SK-N-SH treated with all-trans-retinoic acid at 6 μM for 48 hours (cell line): ENCODE data around the gene MTO1.

Experiments used
- ATAC-seq: fragments of 200-7000 bp; cut with Tn5 transposase; 3 replicates; pipeline ENCODE4 v1.9.1; 2020; ENCODE audit warnings: mild to moderate bottlenecking, moderate library complexity
- ARNTL ChIP-seq: fragments of 450-650 bp; formaldehyde crosslinking; IDR thresholded peaks from 2 replicates; pipeline ENCODE4 v1.5.0; 2020; ENCODE audit warnings: low read depth, mild to moderate bottlenecking, moderate library complexity, borderline replicate concordance
- CSDC2 ChIP-seq: fragments of 250-450 bp; sonication (Bioruptor Pico); IDR thresholded peaks from 2 replicates; pipeline ENCODE4 v1.5.0; 2020; ENCODE audit warnings: mild to moderate bottlenecking, moderate library complexity
- ESRRG ChIP-seq: fragments of 250-450 bp; sonication (Bioruptor Pico); IDR thresholded peaks from 2 replicates; pipeline ENCODE4 v1.6.1; 2021; ENCODE audit warnings: mild to moderate bottlenecking
- GLIS3 ChIP-seq: fragments of 250-450 bp; sonication (Bioruptor Pico); IDR thresholded peaks from 2 replicates; pipeline ENCODE4 v1.5.0; 2020; ENCODE audit warnings: mild to moderate bottlenecking, moderate library complexity
- OSR1 ChIP-seq: fragments of 250-450 bp; sonication (Bioruptor Pico); IDR thresholded peaks from 2 replicates; pipeline ENCODE4 v1.8.0; 2022; ENCODE audit warnings: moderate library complexity, mild to moderate bottlenecking, inconsistent platforms
- PPARA ChIP-seq: fragments of 250-450 bp; sonication (Bioruptor Pico); IDR thresholded peaks from 2 replicates; pipeline ENCODE4 v1.5.0; 2020; ENCODE audit warnings: mild to moderate bottlenecking, borderline replicate concordance
- RARB ChIP-seq: fragments of 250-450 bp; sonication (Bioruptor Pico); IDR thresholded peaks from 2 replicates; pipeline ENCODE4 v1.8.0; 2021; ENCODE audit warnings: mild to moderate bottlenecking, moderate library complexity
- TCF4 ChIP-seq: fragments of 250-450 bp; sonication (Bioruptor Pico); IDR thresholded peaks from 2 replicates; pipeline ENCODE4 v1.8.0; 2021; ENCODE audit warnings: mild to moderate bottlenecking, moderate library complexity, borderline replicate concordance
- TOX ChIP-seq: fragments of 250-450 bp; sonication (Bioruptor Pico); IDR thresholded peaks from 2 replicates; pipeline ENCODE4 v1.8.0; 2021; ENCODE audit warnings: mild to moderate bottlenecking, moderate library complexity, borderline replicate concordance
- ZC3H10 ChIP-seq: fragments of 250-450 bp; sonication (Bioruptor Pico); IDR thresholded peaks from 2 replicates; pipeline ENCODE4 v1.5.1; 2021; ENCODE audit warnings: mild to moderate bottlenecking, moderate library complexity
- ZFP3 ChIP-seq: fragments of 250-450 bp; sonication (Bioruptor Pico); IDR thresholded peaks from 2 replicates; pipeline ENCODE4 v1.5.0; 2020; ENCODE audit warnings: mild to moderate bottlenecking, moderate library complexity
- ZFP30 ChIP-seq: fragments of 450-650 bp; formaldehyde crosslinking; IDR thresholded peaks from 2 replicates; pipeline ENCODE4 v1.5.0; 2022; ENCODE audit warnings: mild to moderate bottlenecking, moderate library complexity
- ZNF565 ChIP-seq: fragments of 450-650 bp; formaldehyde crosslinking; conservative IDR thresholded peaks from 2 replicates; pipeline ENCODE4 v1.5.0; 2020; ENCODE audit warnings: low read depth, mild to moderate bottlenecking, moderate library complexity
- ZNF70 ChIP-seq: fragments of 450-650 bp; formaldehyde crosslinking; IDR thresholded peaks from 2 replicates; pipeline ENCODE4 v1.5.0; 2020; ENCODE audit warnings: mild to moderate bottlenecking, moderate library complexity
- ZNF8 ChIP-seq: fragments of 450-650 bp; formaldehyde crosslinking; IDR thresholded peaks from 2 replicates; pipeline ENCODE4 v1.5.0; 2020; ENCODE audit warnings: mild to moderate bottlenecking, moderate library complexity
- TF ChIP-seq, protein P1 (sequence below): fragments of 250-450 bp; sonication (Bioruptor Pico); IDR thresholded peaks from 2 replicates; pipeline ENCODE4 v1.5.0; 2020; ENCODE audit warnings: mild to moderate bottlenecking, moderate library complexity
- TF ChIP-seq, protein P2 (sequence below): fragments of 250-450 bp; sonication (Bioruptor Pico); IDR thresholded peaks from 2 replicates; pipeline ENCODE4 v1.8.0; 2021; ENCODE audit warnings: low read depth, mild to moderate bottlenecking, moderate library complexity, borderline replicate concordance
- TF ChIP-seq, protein P3 (sequence below): fragments of 250-450 bp; sonication (Bioruptor Pico); IDR thresholded peaks from 2 replicates; pipeline ENCODE4 v1.5.1; 2021; ENCODE audit warnings: mild to moderate bottlenecking, moderate library complexity
- TF ChIP-seq, protein P4 (sequence below): fragments of 250-450 bp; sonication (Bioruptor Pico); IDR thresholded peaks from 2 replicates; pipeline ENCODE4 v1.8.0; 2020; ENCODE audit warnings: mild to moderate bottlenecking, moderate library complexity, borderline replicate concordance
- TF ChIP-seq, protein P5 (sequence below): fragments of 250-450 bp; sonication (Bioruptor Pico); IDR thresholded peaks from 2 replicates; pipeline ENCODE4 v1.5.1; 2020; ENCODE audit warnings: low read depth, mild to moderate bottlenecking, moderate library complexity

Gene MTO1

DNA sequence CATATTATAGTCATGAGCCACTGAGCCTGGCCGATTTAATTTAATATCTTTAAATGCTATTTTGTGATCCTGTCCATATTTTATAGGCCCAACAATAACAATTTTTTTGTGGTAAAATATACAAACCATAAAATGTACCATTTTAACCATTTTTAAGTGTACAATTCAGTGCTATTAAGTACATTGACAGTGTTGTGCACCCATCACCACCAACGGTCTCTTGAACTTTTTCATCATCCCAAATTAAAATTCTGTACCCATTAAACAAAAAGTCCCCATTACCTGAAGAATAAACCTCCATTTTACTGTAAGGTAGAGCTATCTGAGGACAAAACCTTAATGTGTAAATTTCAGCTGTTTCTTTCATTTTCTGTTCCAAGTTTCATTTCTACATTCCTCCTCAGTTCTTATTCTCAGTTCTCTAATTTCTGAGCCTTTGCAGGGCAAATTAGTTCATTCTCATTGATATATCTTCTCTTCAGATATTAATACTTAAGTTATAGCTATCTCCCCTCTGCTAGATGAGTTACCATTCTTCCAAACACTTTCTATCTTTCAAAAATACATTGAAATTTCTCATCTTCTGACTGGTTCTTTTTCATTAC, 10.3 kb downstream of the MTO1 start (continued):
- TF ChIP-seq, protein P1, sequence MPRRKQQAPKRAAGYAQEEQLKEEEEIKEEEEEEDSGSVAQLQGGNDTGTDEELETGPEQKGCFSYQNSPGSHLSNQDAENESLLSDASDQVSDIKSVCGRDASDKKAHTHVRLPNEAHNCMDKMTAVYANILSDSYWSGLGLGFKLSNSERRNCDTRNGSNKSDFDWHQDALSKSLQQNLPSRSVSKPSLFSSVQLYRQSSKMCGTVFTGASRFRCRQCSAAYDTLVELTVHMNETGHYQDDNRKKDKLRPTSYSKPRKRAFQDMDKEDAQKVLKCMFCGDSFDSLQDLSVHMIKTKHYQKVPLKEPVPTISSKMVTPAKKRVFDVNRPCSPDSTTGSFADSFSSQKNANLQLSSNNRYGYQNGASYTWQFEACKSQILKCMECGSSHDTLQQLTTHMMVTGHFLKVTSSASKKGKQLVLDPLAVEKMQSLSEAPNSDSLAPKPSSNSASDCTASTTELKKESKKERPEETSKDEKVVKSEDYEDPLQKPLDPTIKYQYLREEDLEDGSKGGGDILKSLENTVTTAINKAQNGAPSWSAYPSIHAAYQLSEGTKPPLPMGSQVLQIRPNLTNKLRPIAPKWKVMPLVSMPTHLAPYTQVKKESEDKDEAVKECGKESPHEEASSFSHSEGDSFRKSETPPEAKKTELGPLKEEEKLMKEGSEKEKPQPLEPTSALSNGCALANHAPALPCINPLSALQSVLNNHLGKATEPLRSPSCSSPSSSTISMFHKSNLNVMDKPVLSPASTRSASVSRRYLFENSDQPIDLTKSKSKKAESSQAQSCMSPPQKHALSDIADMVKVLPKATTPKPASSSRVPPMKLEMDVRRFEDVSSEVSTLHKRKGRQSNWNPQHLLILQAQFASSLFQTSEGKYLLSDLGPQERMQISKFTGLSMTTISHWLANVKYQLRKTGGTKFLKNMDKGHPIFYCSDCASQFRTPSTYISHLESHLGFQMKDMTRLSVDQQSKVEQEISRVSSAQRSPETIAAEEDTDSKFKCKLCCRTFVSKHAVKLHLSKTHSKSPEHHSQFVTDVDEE: no peak
- TF ChIP-seq ESRRG (CRISPR knock-in tag) (no peak), RARB (CRISPR knock-in tag) (no peak), ZNF8 (no peak), ARNTL (CRISPR knock-in tag) (no peak), ZNF565 (CRISPR knock-in tag) (no peak), ZFP30 (CRISPR knock-in tag) (no peak), OSR1 (CRISPR knock-in tag) (no peak)
- TF ChIP-seq, all 23 proteins: peak for 0

DNA sequence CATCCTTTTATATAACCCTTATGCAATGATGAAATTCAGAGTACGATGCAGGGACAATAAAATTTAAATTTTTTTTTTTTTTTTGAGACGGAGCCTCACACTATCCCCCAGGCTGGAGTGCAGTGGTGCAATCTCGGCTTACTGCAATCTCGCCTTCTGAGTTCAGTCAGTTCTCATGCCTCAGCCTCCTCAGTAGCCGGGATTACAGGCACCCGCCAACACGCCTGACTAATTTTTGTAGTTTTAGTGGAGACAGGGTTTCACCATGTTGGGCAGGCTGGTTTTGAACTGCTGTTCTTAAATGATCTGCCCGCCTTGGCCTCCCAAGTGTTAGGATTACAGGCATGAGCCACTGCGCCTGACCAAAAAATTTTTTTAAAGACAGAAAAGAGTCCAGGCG, 15.2 kb downstream of the MTO1 start:
- no peak for ATAC-seq
- TF ChIP-seq, protein P2, sequence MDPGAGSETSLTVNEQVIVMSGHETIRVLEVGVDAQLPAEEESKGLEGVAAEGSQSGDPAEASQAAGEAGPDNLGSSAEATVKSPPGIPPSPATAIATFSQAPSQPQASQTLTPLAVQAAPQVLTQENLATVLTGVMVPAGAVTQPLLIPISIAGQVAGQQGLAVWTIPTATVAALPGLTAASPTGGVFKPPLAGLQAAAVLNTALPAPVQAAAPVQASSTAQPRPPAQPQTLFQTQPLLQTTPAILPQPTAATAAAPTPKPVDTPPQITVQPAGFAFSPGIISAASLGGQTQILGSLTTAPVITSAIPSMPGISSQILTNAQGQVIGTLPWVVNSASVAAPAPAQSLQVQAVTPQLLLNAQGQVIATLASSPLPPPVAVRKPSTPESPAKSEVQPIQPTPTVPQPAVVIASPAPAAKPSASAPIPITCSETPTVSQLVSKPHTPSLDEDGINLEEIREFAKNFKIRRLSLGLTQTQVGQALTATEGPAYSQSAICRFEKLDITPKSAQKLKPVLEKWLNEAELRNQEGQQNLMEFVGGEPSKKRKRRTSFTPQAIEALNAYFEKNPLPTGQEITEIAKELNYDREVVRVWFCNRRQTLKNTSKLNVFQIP: no peak
- TF ChIP-seq RARB (CRISPR knock-in tag) (no peak), ZFP30 (CRISPR knock-in tag) (no peak), ZNF8 (no peak), ZC3H10 (CRISPR knock-in tag) (no peak), ZNF565 (CRISPR knock-in tag) (no peak), OSR1 (CRISPR knock-in tag) (no peak), TOX (CRISPR knock-in tag) (no peak), GLIS3 (no peak), CSDC2 (CRISPR knock-in tag) (no peak), PPARA (CRISPR knock-in tag) (no peak), ARNTL (CRISPR knock-in tag) (no peak), ZFP3 (CRISPR knock-in tag) (no peak), ESRRG (CRISPR knock-in tag) (no peak), ZNF70 (CRISPR knock-in tag) (no peak)
- TF ChIP-seq, protein P3, sequence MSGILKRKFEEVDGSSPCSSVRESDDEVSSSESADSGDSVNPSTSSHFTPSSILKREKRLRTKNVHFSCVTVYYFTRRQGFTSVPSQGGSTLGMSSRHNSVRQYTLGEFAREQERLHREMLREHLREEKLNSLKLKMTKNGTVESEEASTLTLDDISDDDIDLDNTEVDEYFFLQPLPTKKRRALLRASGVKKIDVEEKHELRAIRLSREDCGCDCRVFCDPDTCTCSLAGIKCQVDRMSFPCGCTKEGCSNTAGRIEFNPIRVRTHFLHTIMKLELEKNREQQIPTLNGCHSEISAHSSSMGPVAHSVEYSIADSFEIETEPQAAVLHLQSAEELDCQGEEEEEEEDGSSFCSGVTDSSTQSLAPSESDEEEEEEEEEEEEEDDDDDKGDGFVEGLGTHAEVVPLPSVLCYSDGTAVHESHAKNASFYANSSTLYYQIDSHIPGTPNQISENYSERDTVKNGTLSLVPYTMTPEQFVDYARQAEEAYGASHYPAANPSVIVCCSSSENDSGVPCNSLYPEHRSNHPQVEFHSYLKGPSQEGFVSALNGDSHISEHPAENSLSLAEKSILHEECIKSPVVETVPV (CRISPR knock-in tag): no peak
- TF ChIP-seq, protein P4, sequence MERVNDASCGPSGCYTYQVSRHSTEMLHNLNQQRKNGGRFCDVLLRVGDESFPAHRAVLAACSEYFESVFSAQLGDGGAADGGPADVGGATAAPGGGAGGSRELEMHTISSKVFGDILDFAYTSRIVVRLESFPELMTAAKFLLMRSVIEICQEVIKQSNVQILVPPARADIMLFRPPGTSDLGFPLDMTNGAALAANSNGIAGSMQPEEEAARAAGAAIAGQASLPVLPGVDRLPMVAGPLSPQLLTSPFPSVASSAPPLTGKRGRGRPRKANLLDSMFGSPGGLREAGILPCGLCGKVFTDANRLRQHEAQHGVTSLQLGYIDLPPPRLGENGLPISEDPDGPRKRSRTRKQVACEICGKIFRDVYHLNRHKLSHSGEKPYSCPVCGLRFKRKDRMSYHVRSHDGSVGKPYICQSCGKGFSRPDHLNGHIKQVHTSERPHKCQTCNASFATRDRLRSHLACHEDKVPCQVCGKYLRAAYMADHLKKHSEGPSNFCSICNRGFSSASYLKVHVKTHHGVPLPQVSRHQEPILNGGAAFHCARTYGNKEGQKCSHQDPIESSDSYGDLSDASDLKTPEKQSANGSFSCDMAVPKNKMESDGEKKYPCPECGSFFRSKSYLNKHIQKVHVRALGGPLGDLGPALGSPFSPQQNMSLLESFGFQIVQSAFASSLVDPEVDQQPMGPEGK: no peak

DNA sequence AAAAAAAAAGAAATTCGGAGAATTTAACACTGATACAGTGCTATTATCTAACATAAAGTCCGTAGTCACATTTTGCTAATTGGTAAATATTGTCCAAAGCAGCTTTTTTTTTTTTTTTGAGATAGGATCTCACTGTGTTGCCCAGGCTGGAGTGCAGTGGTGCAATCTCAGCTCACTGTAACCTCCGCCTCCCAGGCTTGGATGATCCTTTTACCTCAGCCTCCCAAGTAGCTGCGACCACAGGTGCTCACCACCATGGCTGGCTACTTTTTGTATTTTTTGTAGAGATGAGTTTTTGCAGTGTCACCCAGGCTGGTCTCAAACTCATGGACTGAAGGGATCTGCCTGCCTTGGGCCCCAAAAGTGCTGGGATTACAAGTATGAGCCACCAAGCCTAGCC, 15.9 kb downstream of the MTO1 start:
- TF ChIP-seq, protein P5, sequence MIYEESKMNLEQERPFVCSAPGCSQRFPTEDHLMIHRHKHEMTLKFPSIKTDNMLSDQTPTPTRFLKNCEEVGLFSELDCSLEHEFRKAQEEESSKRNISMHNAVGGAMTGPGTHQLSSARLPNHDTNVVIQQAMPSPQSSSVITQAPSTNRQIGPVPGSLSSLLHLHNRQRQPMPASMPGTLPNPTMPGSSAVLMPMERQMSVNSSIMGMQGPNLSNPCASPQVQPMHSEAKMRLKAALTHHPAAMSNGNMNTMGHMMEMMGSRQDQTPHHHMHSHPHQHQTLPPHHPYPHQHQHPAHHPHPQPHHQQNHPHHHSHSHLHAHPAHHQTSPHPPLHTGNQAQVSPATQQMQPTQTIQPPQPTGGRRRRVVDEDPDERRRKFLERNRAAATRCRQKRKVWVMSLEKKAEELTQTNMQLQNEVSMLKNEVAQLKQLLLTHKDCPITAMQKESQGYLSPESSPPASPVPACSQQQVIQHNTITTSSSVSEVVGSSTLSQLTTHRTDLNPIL (CRISPR knock-in tag): no peak
- TF ChIP-seq, protein P2: no peak
- no peak for TF ChIP-seq TCF4
- no peak for ATAC-seq
